Heart left ventricle (tissue), 13 donors: ENCODE data around the gene HRH4.

Experiments
- POLR2A ChIP-seq, 2 donors: fragments of 450-650 bp; IDR thresholded peaks; one replicate each; pipeline ENCODE4 v1.6.1; 2017; ENCODE audit warnings: antibody characterized with exemption in 2 of 2, mild to moderate bottlenecking in 2 of 2, moderate library complexity in 2 of 2
- TF ChIP-seq, protein P1 (sequence below), 12 donors: fragments of 200-600 bp; sonication (generic) in 4 of 12; IDR thresholded peaks; one replicate each; pipeline versions ENCODE4 v1.5.0 to v1.8.0; 2018 to 2022; ENCODE audit warnings: antibody characterized with exemption in 12 of 12, mild to moderate bottlenecking in 5 of 12
- donor health status: ischemic (EF 13 %, LVEDD 7.1; RV severe dilation, severe dysfunction).
- donor health status: DM: no; HTN: yes; CAD: no.
- donor health status: DM: no; HTN: no; CAD: no.
- donor health status: ischemic (EF 25% LVEDD 6.9; RV normal size, moderate dysfunction).
- donor health status: ischemic (EF 25% LVEDD 5.7; RV mildly dilated, moderate dysfunction).
- donor health status: ischemic (EF 35%, LVEDD 5.7; RV mildly dilated, moderate dysfunction).
- donor health status: nonischemic (EF 11% LVEDD 7.7; RV severe dilation, severe dysfunction).
- donor health status: DM: yes; HTN: yes; CAD: no.
- donor health status: PGD.
- donor health status: ischemic (EF 29% LVEDD 5.4; RV normal size, mild dysfunction).
- donor health status: nonischemic (EF 23%, LVEDD 6.1; RV moderate dilation, normal function).

GRCh38 chr18:24475926-24476589, 15.6 kb downstream of the HRH4 start:
- TF ChIP-seq, protein P1, sequence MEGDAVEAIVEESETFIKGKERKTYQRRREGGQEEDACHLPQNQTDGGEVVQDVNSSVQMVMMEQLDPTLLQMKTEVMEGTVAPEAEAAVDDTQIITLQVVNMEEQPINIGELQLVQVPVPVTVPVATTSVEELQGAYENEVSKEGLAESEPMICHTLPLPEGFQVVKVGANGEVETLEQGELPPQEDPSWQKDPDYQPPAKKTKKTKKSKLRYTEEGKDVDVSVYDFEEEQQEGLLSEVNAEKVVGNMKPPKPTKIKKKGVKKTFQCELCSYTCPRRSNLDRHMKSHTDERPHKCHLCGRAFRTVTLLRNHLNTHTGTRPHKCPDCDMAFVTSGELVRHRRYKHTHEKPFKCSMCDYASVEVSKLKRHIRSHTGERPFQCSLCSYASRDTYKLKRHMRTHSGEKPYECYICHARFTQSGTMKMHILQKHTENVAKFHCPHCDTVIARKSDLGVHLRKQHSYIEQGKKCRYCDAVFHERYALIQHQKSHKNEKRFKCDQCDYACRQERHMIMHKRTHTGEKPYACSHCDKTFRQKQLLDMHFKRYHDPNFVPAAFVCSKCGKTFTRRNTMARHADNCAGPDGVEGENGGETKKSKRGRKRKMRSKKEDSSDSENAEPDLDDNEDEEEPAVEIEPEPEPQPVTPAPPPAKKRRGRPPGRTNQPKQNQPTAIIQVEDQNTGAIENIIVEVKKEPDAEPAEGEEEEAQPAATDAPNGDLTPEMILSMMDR (IDR thresholded peaks at IDR 0.05) = no peak
- no peak for TF ChIP-seq POLR2A (IDR thresholded peaks at IDR 0.05)
